ENCODE measurements around the gene TMEM132C.

The TMEM132C gene

DNA sequence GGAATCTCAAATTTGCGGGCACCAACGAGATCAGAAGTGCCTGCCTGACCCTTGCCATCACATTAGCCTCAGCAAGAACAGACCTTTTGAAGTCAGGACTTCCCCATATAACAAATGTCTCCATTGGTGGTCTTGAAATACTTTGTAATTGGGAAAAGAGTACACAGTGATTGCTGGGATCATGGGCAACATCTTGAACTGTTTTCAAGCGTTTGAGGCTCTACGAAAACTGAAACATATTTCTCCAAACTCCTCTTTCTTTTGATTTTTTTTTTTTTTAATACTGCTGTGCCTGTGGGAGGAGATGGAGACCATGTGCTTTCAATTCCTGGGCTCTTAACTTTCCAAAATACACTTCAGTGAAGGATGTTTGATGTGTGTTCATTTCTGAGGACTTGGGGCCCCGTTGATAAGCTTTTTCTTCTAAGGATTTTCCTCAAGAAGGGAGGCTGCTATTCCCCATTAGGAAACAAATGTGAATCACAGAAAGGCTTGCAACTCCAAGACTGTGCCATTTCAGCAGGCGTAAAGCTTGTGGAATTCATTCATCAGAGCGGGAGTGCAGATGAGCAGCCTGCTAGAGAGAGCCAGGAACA, 94.5 kb downstream of the TMEM132C start:
- no peak for TF ChIP-seq CTCF (IDR thresholded peaks at IDR 0.05; ENCODE audit: borderline replicate concordance, insufficient read depth, low read depth, low read length)

GRCh38 chr12:128365032-128365431, 98.1 kb downstream of the TMEM132C start:
- no peak overlapping the region for H3K4me3 ChIP-seq (ENCODE audit: low read depth, low read length)
- no peak for TF ChIP-seq CTCF (IDR thresholded peaks at IDR 0.05; ENCODE audit: borderline replicate concordance, insufficient read depth, low read depth, low read length)

More for the DNA sequence above, 94.5 kb downstream of the TMEM132C start:
- H3K4me3 ChIP-seq (ENCODE audit: low read depth, low read length), result no peak overlapping the region

DNA sequence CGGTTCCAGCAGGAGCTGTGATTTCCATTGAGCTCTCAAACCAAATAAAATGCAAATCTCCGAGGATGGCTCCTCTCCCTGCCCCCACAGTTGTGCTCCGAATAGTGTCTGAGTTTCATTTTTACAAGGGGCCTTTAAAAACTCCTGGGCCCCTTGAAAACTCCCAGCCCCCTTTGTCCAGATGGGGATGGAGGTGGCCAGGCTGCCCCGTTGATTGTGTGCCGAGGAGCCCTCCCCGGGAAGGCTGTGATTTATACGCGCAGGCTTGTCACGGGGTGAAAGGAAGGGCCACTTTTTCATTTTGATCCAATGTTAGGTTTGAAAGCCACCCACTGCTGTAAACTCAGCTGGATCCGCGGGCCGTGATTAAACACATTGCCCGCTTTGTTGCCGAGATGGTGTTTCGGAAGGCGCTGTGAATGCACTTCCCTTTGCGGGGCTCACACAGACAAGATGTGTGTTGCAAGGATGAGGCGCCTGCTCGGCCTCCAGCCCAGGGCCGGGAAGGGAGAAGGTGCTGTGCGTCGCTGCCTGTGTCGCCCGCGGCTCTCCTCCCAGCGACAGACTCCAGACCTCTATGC, 98.8 kb downstream of the TMEM132C start:
- no peak overlapping the region for H3K4me3 ChIP-seq (ENCODE audit: low read depth, low read length)
- no peak for TF ChIP-seq CTCF (IDR thresholded peaks at IDR 0.05; ENCODE audit: borderline replicate concordance, insufficient read depth, low read depth, low read length)

DNA sequence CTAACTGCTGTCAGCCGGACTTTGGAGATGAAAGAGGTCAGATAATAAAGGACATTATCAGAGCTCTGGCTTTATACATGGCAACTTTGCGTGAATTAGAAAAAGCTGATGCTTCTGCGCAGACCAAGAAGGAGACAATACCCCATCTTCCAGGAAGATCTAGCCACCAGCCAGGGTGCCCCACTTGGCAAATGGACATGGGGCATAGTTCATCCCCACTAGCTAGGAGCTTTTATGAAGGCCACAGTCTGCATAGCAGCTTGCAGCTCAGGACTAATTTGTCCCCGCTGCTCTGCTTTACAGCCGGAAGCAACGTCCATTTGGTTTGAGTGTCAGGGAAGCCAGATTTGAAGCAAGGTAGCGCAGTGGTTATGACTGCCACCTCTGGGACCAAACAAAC, 101.0 kb downstream of the TMEM132C start:
- TF ChIP-seq CTCF (IDR thresholded peaks at IDR 0.05; ENCODE audit: borderline replicate concordance, insufficient read depth, low read depth, low read length), result no peak
- H3K4me3 ChIP-seq (ENCODE audit: low read depth, low read length), result no peak overlapping the region

DNA sequence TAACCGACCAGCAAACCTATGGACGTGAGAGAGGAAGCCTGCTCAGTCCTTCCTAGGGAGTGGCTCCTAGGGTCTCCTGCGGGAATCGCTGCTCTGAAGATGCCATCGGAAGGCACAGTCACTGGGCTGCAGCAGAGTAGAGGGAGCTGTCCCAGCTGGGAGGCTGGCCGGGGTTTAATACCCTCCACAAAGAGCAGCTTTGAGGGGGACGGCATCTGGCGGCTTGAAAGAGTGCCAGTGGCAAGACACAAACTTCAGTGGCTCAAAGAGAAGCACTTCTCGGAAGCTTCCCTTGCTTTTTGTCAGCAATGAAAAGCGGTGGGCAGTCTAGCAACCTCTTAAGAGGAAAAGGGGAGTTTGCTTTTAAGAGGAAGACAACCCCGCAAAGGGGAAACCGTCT, 114.6 kb downstream of the TMEM132C start:
- H3K4me3 ChIP-seq (ENCODE audit: low read depth, low read length), result no peak overlapping the region
- no peak for TF ChIP-seq CTCF (IDR thresholded peaks at IDR 0.05; ENCODE audit: borderline replicate concordance, insufficient read depth, low read depth, low read length)

GRCh38 chr12:128381946-128382345, 115.0 kb downstream of the TMEM132C start:
- no peak for TF ChIP-seq CTCF (IDR thresholded peaks at IDR 0.05; ENCODE audit: borderline replicate concordance, insufficient read depth, low read depth, low read length)
- no peak overlapping the region for H3K4me3 ChIP-seq (ENCODE audit: low read depth, low read length)

DNA sequence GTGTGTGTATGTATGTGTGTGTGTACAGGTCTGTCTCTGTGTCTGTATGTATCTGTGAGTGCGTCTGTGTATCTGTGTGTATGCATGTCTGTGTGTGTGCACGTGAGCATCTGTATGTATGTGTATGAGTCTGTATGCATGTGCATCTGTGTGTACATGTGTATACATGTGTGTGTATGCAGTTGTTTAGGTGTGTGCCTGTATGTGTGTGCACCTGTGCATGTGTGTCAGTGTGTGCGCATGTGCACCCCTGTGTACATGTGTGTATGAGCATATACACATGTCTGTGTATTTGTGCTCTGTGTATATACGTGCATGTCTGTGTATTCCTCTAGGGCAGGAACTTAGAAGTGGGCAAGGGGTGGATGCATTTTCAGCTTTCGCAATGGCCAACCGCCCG, 116.0 kb downstream of the TMEM132C start:
- no peak overlapping the region for H3K4me3 ChIP-seq (ENCODE audit: low read depth, low read length)
- TF ChIP-seq CTCF (IDR thresholded peaks at IDR 0.05; ENCODE audit: borderline replicate concordance, insufficient read depth, low read depth, low read length), result no peak
